Activated naive CD4-positive, alpha-beta T cell treated with anti-CD3 and anti-CD28 coated beads, Interleukin-2, amount 50 U/mL, for 72 hours (primary cell): ENCODE measurements around the gene SIGLEC12. TPM values are rescaled to one million over a fixed set of nuclear protein-coding genes. Genes with fewer than 3 reads are reported as not detected.
A peak's percentile ranks its signal among the peaks of the same experiment; 100 is the strongest.
"Not testable (repeated sequence)": the region's sequence is repeated elsewhere in the genome, so short reads cannot be mapped to it uniquely, and the experiment has no call there.

ENCODE experiments used
- ATAC-seq, 2 donors: fragments of 150-1000 bp; cut with Tn5 transposase; 2 replicates each; pipeline ENCODE4 v1.10.0; 2021; ENCODE audit warnings: mild to moderate bottlenecking in 2 of 2, moderate library complexity in 2 of 2
- DNase-seq, 2 donors: peaks; one replicate each; pipeline ENCODE4 v3.0.0; 2021 to 2022; ENCODE audit warnings: low spot score in 2 of 2
- H3K27ac Mint-ChIP-seq, 2 donors: one replicate each; pipeline ENCODE4 v1.8.0; 2022; ENCODE audit warnings: mild to moderate bottlenecking in 2 of 2, mixed read lengths in 2 of 2
- H3K36me3 Mint-ChIP-seq, 2 donors: one replicate each; pipeline ENCODE4 v1.8.0; 2022; ENCODE audit warnings: mixed read lengths in 2 of 2
- H3K9me3 Mint-ChIP-seq, 2 donors: one replicate each; pipeline ENCODE4 v1.8.0; 2022; ENCODE audit warnings: mixed read lengths in 2 of 2
- total RNA-seq, 2 donors: library from RNA; stranded (reverse); gene quantifications; one replicate each; pipeline ENCODE4 v1.2.3, GENCODE V29; 2022

The SIGLEC12 gene
- total RNA-seq, 2 donors from 2014 or later = 1.4 TPM; not detected in 1

- ATAC-seq = no peak
- H3K36me3 Mint-ChIP-seq = peaks cover 10 to 12% of the 10 kb centered on the region in 2 donors
Measured at GRCh38 chr19:51505904-51506303, 4.3 kb upstream of the SIGLEC12 start.

GRCh38 chr19:51503896-51504295 is 2.3 kb upstream of the SIGLEC12 start:
- DNase-seq (no peak), ATAC-seq (no peak)
- Mint-ChIP-seq H3K27ac (no peak overlapping the region), H3K36me3 (peaks cover 10 to 12% of the 10 kb centered on the region in 2 donors), H3K9me3 (peaks cover 7 to 17% of the 10 kb centered on the region in 2 donors)

More at GRCh38 chr19:51505904-51506303, 4.3 kb upstream of the SIGLEC12 start:
- peaks cover 7 to 17% of the 10 kb centered on the region in 2 donors for H3K9me3 Mint-ChIP-seq
- H3K27ac Mint-ChIP-seq = peak overlapping the region in 1 of 2 donors; percentile 62
- DNase-seq = no peak

GRCh38 chr19:51503286-51503817 is 1.8 kb upstream of the SIGLEC12 start:
- H3K36me3 Mint-ChIP-seq = peaks cover 10 to 12% of the 10 kb centered on the region in 2 donors
- no peak overlapping the region for H3K27ac Mint-ChIP-seq
- H3K9me3 Mint-ChIP-seq = peaks cover 7 to 17% of the 10 kb centered on the region in 2 donors
- no peak for ATAC-seq
- no peak for DNase-seq

- H3K9me3 Mint-ChIP-seq = peaks cover 7 to 17% of the 10 kb centered on the region in 2 donors
- peak in 1 of 2 donors; percentile 33 for ATAC-seq
- H3K27ac Mint-ChIP-seq = peak overlapping the region in 1 of 2 donors; percentile 81
- peaks cover 10 to 12% of the 10 kb centered on the region in 2 donors for H3K36me3 Mint-ChIP-seq
- DNase-seq = not testable (repeated sequence)
Measured at GRCh38 chr19:51500931-51501330, 669 bp downstream of the SIGLEC12 start.

- DNase-seq (no peak), ATAC-seq (no peak)
- H3K36me3 Mint-ChIP-seq = no peaks in the 10 kb centered on the region
- H3K27ac Mint-ChIP-seq = peak overlapping the region in 1 of 2 donors; percentile 29
- H3K9me3 Mint-ChIP-seq = peaks cover 10 to 11% of the 10 kb centered on the region in 2 donors
Measured at GRCh38 chr19:51497666-51498065, 3.9 kb downstream of the SIGLEC12 start.

- DNase-seq (no peak), ATAC-seq (no peak)
- H3K9me3 Mint-ChIP-seq = peaks cover 10 to 15% of the 10 kb centered on the region in 2 donors
- H3K36me3 Mint-ChIP-seq = no peaks in the 10 kb centered on the region
- no peak overlapping the region for H3K27ac Mint-ChIP-seq
Measured at GRCh38 chr19:51493776-51494175, 7.8 kb downstream of the SIGLEC12 start.

GRCh38 chr19:51491586-51491985 is 10.0 kb downstream of the SIGLEC12 start:
- H3K27ac Mint-ChIP-seq = no peak overlapping the region
- ATAC-seq = no peak
- H3K9me3 Mint-ChIP-seq = peaks cover 10 to 15% of the 10 kb centered on the region in 2 donors
- no peak for DNase-seq
- H3K36me3 Mint-ChIP-seq = no peaks in the 10 kb centered on the region

GRCh38 chr19:51490676-51491075 is 10.9 kb downstream of the SIGLEC12 start:
- ATAC-seq = no peak
- DNase-seq = no peak
- no peaks in the 10 kb centered on the region for H3K36me3 Mint-ChIP-seq
- no peak overlapping the region for H3K27ac Mint-ChIP-seq
- peaks cover 15 to 20% of the 10 kb centered on the region in 2 donors for H3K9me3 Mint-ChIP-seq

- Mint-ChIP-seq H3K36me3 (no peaks in the 10 kb centered on the region), H3K27ac (peak overlapping the region in 1 of 2 donors; percentile 6), H3K9me3 (peaks cover 16 to 21% of the 10 kb centered on the region in 2 donors)
- DNase-seq (no peak), ATAC-seq (peak; percentile 92 to 93)
Measured at GRCh38 chr19:51489113-51489512, 12.5 kb downstream of the SIGLEC12 start.

- no peak for DNase-seq
- no peaks in the 10 kb centered on the region for H3K36me3 Mint-ChIP-seq
- no peak for ATAC-seq
- peaks cover 10 to 14% of the 10 kb centered on the region in 2 donors for H3K9me3 Mint-ChIP-seq
- no peak overlapping the region for H3K27ac Mint-ChIP-seq
Measured at GRCh38 chr19:51488491-51488890, 13.1 kb downstream of the SIGLEC12 start.

GRCh38 chr19:51485960-51486660 is 15.5 kb downstream of the SIGLEC12 start:
- peaks cover 5 to 7% of the 10 kb centered on the region in 2 donors for H3K9me3 Mint-ChIP-seq
- ATAC-seq (no peak), DNase-seq (no peak)
- H3K36me3 Mint-ChIP-seq = no peaks in the 10 kb centered on the region
- H3K27ac Mint-ChIP-seq = no peak overlapping the region

- DNase-seq (no peak), ATAC-seq (no peak)
- no peak overlapping the region for H3K27ac Mint-ChIP-seq
- no peaks in the 10 kb centered on the region for H3K36me3 Mint-ChIP-seq
- H3K9me3 Mint-ChIP-seq = peaks cover 0 to 8% of the 10 kb centered on the region in 2 donors
Measured at GRCh38 chr19:51480590-51480989, 21.0 kb downstream of the SIGLEC12 start.

GRCh38 chr19:51479531-51480331 is 21.9 kb downstream of the SIGLEC12 start:
- H3K27ac Mint-ChIP-seq = peak overlapping the region in 1 of 2 donors; percentile 45
- H3K36me3 Mint-ChIP-seq = no peaks in the 10 kb centered on the region
- ATAC-seq = peak; percentile 95 to 97
- H3K9me3 Mint-ChIP-seq = peaks cover 0 to 8% of the 10 kb centered on the region in 2 donors
- no peak for DNase-seq

GRCh38 chr19:51478381-51479234 is 23.0 kb downstream of the SIGLEC12 start, which contains the start of gene CEACAM18:
Gene CEACAM18, plus strand, starts transcription at chr19:51478539.
- DNase-seq = no peak
- ATAC-seq = no peak
- Mint-ChIP-seq H3K27ac (peak within 1 kb of the TSS in 1 of 2 donors; percentile 45), H3K36me3 (no peaks in the 10 kb centered on the region), H3K9me3 (peaks cover 0 to 8% of the 10 kb centered on the region in 2 donors)

GRCh38 chr19:51477344-51477743 is 24.3 kb downstream of the SIGLEC12 start:
- no peak for DNase-seq
- Mint-ChIP-seq H3K36me3 (no peaks in the 10 kb centered on the region), H3K9me3 (peaks cover 0 to 8% of the 10 kb centered on the region in 2 donors), H3K27ac (no peak overlapping the region)
- no peak for ATAC-seq

- Mint-ChIP-seq H3K27ac (no peak overlapping the region), H3K9me3 (peaks cover 0 to 8% of the 10 kb centered on the region in 2 donors), H3K36me3 (no peaks in the 10 kb centered on the region)
- ATAC-seq (no peak), DNase-seq (no peak)
Measured at GRCh38 chr19:51476164-51476563, 25.4 kb downstream of the SIGLEC12 start.
